GM19397 (cell line): ENCODE data around the gene PDLIM3.
"Not testable (repeated sequence)": the region's sequence is repeated elsewhere in the genome, so short reads cannot be mapped to it uniquely, and the experiment has no call there.

Source experiments
- ATAC-seq: cut with Tn5 transposase; IDR thresholded peaks from one replicate; pipeline ENCODE4 v1.9.1; 2021; ENCODE audit warnings: mild to moderate bottlenecking, moderate library complexity; ENCODE audit not compliant: unreplicated experiment

PDLIM3 gene

GRCh38 chr4:185534866-185535611 is at the start of gene PDLIM3:
PDLIM3 (minus strand) TSS chr4:185535507; CDS start chr4:185535434, 73 bp downstream.
- no peak for ATAC-seq

- ATAC-seq: no peak
These were observed 48.5 kb upstream of the PDLIM3 start for GRCh38 chr4:185583813-185584212.

GRCh38 chr4:185582651-185583400 is 47.5 kb upstream of the PDLIM3 start:
- ATAC-seq: no peak

- no peak for ATAC-seq
These were observed 45.4 kb upstream of the PDLIM3 start for GRCh38 chr4:185580699-185581098.

GRCh38 chr4:185578284-185578683 is 43.0 kb upstream of the PDLIM3 start:
- no peak for ATAC-seq

GRCh38 chr4:185576962-185577950 is 41.9 kb upstream of the PDLIM3 start:
- no peak for ATAC-seq

GRCh38 chr4:185576314-185576961 is 41.1 kb upstream of the PDLIM3 start:
- ATAC-seq: no peak

GRCh38 chr4:185573651-185574199 is 38.4 kb upstream of the PDLIM3 start:
- ATAC-seq: no peak

- no peak for ATAC-seq
These were observed 35.4 kb upstream of the PDLIM3 start for GRCh38 chr4:185570727-185571126.

GRCh38 chr4:185567381-185568376 is 32.4 kb upstream of the PDLIM3 start:
- ATAC-seq: no peak

- ATAC-seq: no peak
These were observed 31.7 kb upstream of the PDLIM3 start for GRCh38 chr4:185566972-185567371.

- no peak for ATAC-seq
These were observed 31.1 kb upstream of the PDLIM3 start for GRCh38 chr4:185566425-185566824.

GRCh38 chr4:185565696-185566095 is 30.4 kb upstream of the PDLIM3 start:
- ATAC-seq: no peak

GRCh38 chr4:185564349-185564748 is 29.0 kb upstream of the PDLIM3 start:
- no peak for ATAC-seq

GRCh38 chr4:185562531-185562930 is 27.2 kb upstream of the PDLIM3 start:
- ATAC-seq: no peak

- ATAC-seq: no peak
These were observed 25.0 kb upstream of the PDLIM3 start for GRCh38 chr4:185560316-185560715.

GRCh38 chr4:185559915-185560281 is 24.6 kb upstream of the PDLIM3 start:
- no peak for ATAC-seq

- not testable (repeated sequence) for ATAC-seq
These were observed 24.1 kb upstream of the PDLIM3 start for GRCh38 chr4:185559251-185559914.
